HS-5 (cell line): ENCODE results near the gene TOP3A.
"Not testable (repeated sequence)": the region's sequence is repeated elsewhere in the genome, so short reads cannot be mapped to it uniquely, and the experiment has no call there.

ENCODE experiments used
- DNase-seq: peaks from one replicate; pipeline ENCODE4 v3.0.0-alpha.2; 2012; ENCODE audit warnings: low read depth

Gene TOP3A

GRCh38 chr17:18314731-18315561 lies at the start of gene TOP3A, which contains the start of gene SMCR8:
Gene TOP3A (minus strand): TSS chr17:18314994. CDS start chr17:18314778, 216 bp downstream.
Gene SMCR8 (plus strand): TSS chr17:18315293. CDS start chr17:18315790, 497 bp downstream.
- DNase-seq, result peak; percentile 90

GRCh38 chr17:18364166-18364565 lies 49.4 kb upstream of the TOP3A start:
- DNase-seq, result no peak

GRCh38 chr17:18363101-18364049 lies 48.6 kb upstream of the TOP3A start, which contains the start of gene SHMT1:
Gene SHMT1 (minus strand): TSS chr17:18363550. CDS start chr17:18355981, 7,569 bp downstream.
- DNase-seq, result peak; percentile 67

- DNase-seq, result no peak
Measured at GRCh38 chr17:18362698-18363100, 47.9 kb upstream of the TOP3A start.

- no peak for DNase-seq
Measured at GRCh38 chr17:18361837-18362697, 47.3 kb upstream of the TOP3A start.

GRCh38 chr17:18360518-18360917 lies 45.7 kb upstream of the TOP3A start:
- no peak for DNase-seq

- DNase-seq, result no peak
Measured at GRCh38 chr17:18356624-18357023, 41.8 kb upstream of the TOP3A start.

GRCh38 chr17:18353541-18353940 lies 38.7 kb upstream of the TOP3A start:
- no peak for DNase-seq

- no peak for DNase-seq
Measured at GRCh38 chr17:18344021-18344420, 29.2 kb upstream of the TOP3A start.

- no peak for DNase-seq
Measured at GRCh38 chr17:18339933-18340332, 25.1 kb upstream of the TOP3A start.

- not testable (repeated sequence) for DNase-seq
Measured at GRCh38 chr17:18338158-18338557, 23.4 kb upstream of the TOP3A start.

- peak; percentile 25 for DNase-seq
Measured at GRCh38 chr17:18332909-18333489, 18.2 kb upstream of the TOP3A start.

- no peak for DNase-seq
Measured at GRCh38 chr17:18331879-18332278, 17.1 kb upstream of the TOP3A start.

GRCh38 chr17:18328643-18329204 lies 13.9 kb upstream of the TOP3A start:
- no peak for DNase-seq

GRCh38 chr17:18327556-18327955 lies 12.8 kb upstream of the TOP3A start:
- no peak for DNase-seq

GRCh38 chr17:18327093-18327492 lies 12.3 kb upstream of the TOP3A start:
- DNase-seq, result no peak

- DNase-seq, result no peak
Measured at GRCh38 chr17:18326572-18326971, 11.8 kb upstream of the TOP3A start.

GRCh38 chr17:18326039-18326438 lies 11.2 kb upstream of the TOP3A start:
- no peak for DNase-seq

- DNase-seq, result no peak
Measured at GRCh38 chr17:18324140-18325050, 9.6 kb upstream of the TOP3A start.
